ENCODE measurements around the gene C15orf61. TPM values are rescaled to one million over a fixed set of nuclear protein-coding genes. Genes with fewer than 3 reads are reported as not detected.

Gene C15orf61
- total RNA-seq, 4 donors from 2014 or later = 10.2 to 25.9 (median 15.8) TPM

DNA sequence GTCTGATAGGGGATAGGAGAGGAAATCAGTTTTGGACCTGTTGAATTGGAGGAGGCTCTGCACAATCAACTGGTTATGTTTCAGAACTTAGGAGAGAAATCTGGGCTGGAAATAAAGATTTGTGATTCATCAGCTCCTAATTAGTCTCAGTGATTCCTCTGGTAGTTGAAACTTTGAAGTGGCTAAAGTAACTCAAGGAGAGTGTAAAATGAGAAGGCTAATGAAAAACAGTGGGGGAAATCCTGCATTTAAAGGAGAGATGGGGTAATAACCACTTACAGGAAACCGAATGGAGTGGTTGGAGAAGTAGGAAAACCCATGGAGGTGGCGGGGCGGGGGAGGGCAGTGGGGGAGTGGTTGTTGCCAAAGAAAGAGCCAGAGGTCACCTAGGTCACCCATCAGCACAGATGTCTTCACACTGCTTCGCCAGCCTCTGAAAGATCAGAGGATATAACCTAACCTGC, 54.1 kb downstream of the C15orf61 start:
- TF ChIP-seq, protein P1, sequence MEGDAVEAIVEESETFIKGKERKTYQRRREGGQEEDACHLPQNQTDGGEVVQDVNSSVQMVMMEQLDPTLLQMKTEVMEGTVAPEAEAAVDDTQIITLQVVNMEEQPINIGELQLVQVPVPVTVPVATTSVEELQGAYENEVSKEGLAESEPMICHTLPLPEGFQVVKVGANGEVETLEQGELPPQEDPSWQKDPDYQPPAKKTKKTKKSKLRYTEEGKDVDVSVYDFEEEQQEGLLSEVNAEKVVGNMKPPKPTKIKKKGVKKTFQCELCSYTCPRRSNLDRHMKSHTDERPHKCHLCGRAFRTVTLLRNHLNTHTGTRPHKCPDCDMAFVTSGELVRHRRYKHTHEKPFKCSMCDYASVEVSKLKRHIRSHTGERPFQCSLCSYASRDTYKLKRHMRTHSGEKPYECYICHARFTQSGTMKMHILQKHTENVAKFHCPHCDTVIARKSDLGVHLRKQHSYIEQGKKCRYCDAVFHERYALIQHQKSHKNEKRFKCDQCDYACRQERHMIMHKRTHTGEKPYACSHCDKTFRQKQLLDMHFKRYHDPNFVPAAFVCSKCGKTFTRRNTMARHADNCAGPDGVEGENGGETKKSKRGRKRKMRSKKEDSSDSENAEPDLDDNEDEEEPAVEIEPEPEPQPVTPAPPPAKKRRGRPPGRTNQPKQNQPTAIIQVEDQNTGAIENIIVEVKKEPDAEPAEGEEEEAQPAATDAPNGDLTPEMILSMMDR (IDR thresholded peaks at IDR 0.05 in 4 of 5, conservative IDR thresholded peaks at IDR 0.05 in 1 of 5) = no peak
- Histone ChIP-seq H3K27ac (no peak overlapping the region), H3K4me1 (peaks cover 25 to 31% of the 10 kb centered on the region in 2 donors), H3K4me3 (no peak overlapping the region), H3K9me3 (no peaks in the 10 kb centered on the region), H3K27me3 (no peaks in the 10 kb centered on the region), H3K36me3 (no peaks in the 10 kb centered on the region)
- DNase-seq (no peak), ATAC-seq (no peak)
- intact Hi-C loops (cut with DNase I; ENCODE audit: low total_unique reads) (no loop called here), in situ Hi-C loops (cut with MboI; ENCODE audit: low sequenced_read_pairs in 4 of 4) (no loop called here)

DNA sequence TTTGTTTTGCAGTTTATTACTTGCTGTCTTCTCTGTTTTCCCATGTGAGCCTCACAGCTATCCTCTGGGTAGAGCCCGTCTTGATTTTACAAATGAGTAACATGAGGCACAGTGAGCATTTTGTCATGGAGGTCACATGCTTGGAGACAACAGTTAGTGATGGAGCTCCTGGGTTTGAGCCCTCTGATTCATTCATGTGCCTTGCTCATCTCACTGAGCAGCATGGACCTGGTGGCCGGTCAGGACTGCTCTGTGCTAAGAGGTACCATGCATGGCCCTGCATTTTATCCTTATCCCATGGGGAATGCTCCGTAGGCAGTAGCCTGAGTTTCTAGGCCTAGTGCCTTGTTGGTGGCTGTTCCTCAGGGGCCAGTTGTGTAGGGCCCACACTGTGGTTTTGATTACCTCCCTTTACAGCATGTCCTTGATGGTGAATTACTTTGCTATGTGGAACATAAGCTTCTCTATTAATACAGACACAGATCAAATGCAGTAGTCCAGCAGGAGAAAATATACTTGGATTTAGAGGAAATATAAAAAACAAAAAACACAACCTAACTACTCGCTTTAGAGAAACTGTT, 57.2 kb downstream of the C15orf61 start:
- in situ Hi-C loops (cut with MboI; ENCODE audit: low sequenced_read_pairs in 4 of 4) (no loop called here), intact Hi-C loops (cut with DNase I; ENCODE audit: low total_unique reads) (no loop called here)
- peak; percentile 24 to 50 for ATAC-seq

DNA sequence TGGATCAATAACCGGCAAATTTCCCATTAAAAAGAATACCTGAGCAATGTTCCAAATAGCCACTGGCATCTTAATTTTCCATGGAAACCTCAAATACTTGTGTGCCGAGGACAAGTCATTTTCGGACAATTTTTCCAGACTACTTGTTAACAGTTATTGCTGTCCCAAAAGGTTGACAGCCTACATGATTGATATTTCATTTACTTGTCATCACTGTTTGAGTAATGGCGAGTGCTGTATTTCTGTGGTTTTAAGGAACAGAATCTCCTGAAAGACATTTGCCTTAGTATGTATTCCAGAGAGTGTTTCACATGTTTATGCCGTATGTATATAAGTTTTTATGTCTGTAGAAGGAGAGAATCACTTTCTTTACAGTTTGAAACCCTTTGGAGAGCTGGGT, 58.2 kb downstream of the C15orf61 start:
- intact Hi-C loops (cut with DNase I; ENCODE audit: low total_unique reads) (no loop called here), in situ Hi-C loops (cut with MboI; ENCODE audit: low sequenced_read_pairs in 4 of 4) (no loop called here)
- no peak overlapping the region for H3K27ac ChIP-seq
- TF ChIP-seq, protein P1 (IDR thresholded peaks at IDR 0.05 in 4 of 5, conservative IDR thresholded peaks at IDR 0.05 in 1 of 5) = no peak
- no peak for TF ChIP-seq POLR2A (IDR thresholded peaks at IDR 0.05)
- DNase-seq (no peak), ATAC-seq (no peak)
- no peaks in the 10 kb centered on the region for H3K36me3 ChIP-seq
- no peak overlapping the region for H3K4me3 ChIP-seq
- H3K9me3 ChIP-seq = no peaks in the 10 kb centered on the region
- no peaks in the 10 kb centered on the region for H3K27me3 ChIP-seq
- peaks cover 13 to 17% of the 10 kb centered on the region in 2 donors for H3K4me1 ChIP-seq

More for the DNA sequence above, 57.2 kb downstream of the C15orf61 start:
- Histone ChIP-seq H3K36me3 (no peaks in the 10 kb centered on the region), H3K9me3 (no peaks in the 10 kb centered on the region), H3K4me3 (no peak overlapping the region), H3K27me3 (no peaks in the 10 kb centered on the region), H3K4me1 (peaks cover 13 to 17% of the 10 kb centered on the region in 2 donors), H3K27ac (no peak overlapping the region)
- DNase-seq = no peak
- TF ChIP-seq, protein P1 (IDR thresholded peaks at IDR 0.05 in 4 of 5, conservative IDR thresholded peaks at IDR 0.05 in 1 of 5) = no peak
- no peak for TF ChIP-seq POLR2A (IDR thresholded peaks at IDR 0.05)

Other genes with a start within 250 kb of the C15orf61 start
- gene MAP2K5, start 21.6 kb downstream of the C15orf61 start, total RNA-seq = 1 to 10 TPM; 5.9 to 6.8 (median 6.4) TPM